CD1c-positive myeloid dendritic cell (primary cell): ENCODE data around the gene METRN.

Experiments used
- DNase-seq: peaks from one replicate; pipeline ENCODE4 v3.0.0-alpha.2; 2016; ENCODE audit errors: extremely low spot score

Gene METRN

GRCh38 chr16:759110-759910 is 44.4 kb downstream of the METRN start:
- no peak for DNase-seq

GRCh38 chr16:760065-760464 is 45.1 kb downstream of the METRN start:
- DNase-seq: no peak

GRCh38 chr16:760545-761343 is 45.8 kb downstream of the METRN start, which contains the start of gene MSLN:
MSLN (plus strand) TSS chr16:760734; CDS start chr16:762681, 1,947 bp downstream.
- DNase-seq: no peak

- DNase-seq: no peak
Measured at GRCh38 chr16:761625-762513, 47.0 kb downstream of the METRN start.

GRCh38 chr16:762595-763268 is 47.8 kb downstream of the METRN start:
- DNase-seq: no peak

GRCh38 chr16:763369-764183 is 48.7 kb downstream of the METRN start:
- DNase-seq: no peak

- no peak for DNase-seq
Measured at GRCh38 chr16:764184-764750, 49.3 kb downstream of the METRN start.

GRCh38 chr16:764848-765487 is 50.0 kb downstream of the METRN start:
- no peak for DNase-seq

GRCh38 chr16:765488-765865 is 50.6 kb downstream of the METRN start:
- no peak for DNase-seq

GRCh38 chr16:766008-766819 is 51.3 kb downstream of the METRN start:
- no peak for DNase-seq

GRCh38 chr16:766820-767640 is 52.1 kb downstream of the METRN start:
- no peak for DNase-seq

- DNase-seq: no peak
Measured at GRCh38 chr16:767743-768235, 52.9 kb downstream of the METRN start.

GRCh38 chr16:768428-768827 is 53.5 kb downstream of the METRN start:
- no peak for DNase-seq
